Measurements from ENCODE around the gene NTNG2.
A peak's percentile ranks its signal among the peaks of the same experiment; 100 is the strongest.

The NTNG2 gene

DNA sequence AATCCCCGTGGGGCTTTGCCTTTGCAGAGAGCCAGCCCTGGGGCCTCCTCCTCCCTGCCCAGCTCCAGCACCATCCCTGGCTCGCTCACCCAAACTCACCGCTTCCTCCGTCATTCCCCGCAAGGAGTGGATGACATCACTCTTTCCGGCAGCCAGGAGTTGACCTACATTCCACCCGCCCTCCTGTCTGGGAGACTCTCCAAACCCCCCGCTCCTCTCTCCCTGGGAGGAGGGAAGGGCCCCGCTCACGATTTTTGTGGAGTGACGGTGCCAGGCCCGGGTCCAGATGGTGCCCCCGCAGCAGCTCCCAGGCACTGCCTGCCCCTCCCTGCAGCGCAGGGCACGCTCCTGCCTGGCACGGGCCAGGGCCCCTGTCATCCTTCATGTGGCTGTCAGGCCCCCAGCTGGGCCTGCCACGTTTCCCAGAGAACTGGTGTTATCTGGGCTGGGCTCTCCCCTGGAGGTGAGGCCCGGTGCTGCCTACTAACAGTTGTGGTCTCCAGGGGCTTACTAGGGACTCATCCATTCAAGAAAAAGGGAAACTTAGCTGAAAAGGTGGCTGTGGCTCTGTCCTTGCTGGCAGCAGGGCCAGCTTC lies 52.3 kb downstream of the NTNG2 start (continued):
- TF ChIP-seq, protein P1, sequence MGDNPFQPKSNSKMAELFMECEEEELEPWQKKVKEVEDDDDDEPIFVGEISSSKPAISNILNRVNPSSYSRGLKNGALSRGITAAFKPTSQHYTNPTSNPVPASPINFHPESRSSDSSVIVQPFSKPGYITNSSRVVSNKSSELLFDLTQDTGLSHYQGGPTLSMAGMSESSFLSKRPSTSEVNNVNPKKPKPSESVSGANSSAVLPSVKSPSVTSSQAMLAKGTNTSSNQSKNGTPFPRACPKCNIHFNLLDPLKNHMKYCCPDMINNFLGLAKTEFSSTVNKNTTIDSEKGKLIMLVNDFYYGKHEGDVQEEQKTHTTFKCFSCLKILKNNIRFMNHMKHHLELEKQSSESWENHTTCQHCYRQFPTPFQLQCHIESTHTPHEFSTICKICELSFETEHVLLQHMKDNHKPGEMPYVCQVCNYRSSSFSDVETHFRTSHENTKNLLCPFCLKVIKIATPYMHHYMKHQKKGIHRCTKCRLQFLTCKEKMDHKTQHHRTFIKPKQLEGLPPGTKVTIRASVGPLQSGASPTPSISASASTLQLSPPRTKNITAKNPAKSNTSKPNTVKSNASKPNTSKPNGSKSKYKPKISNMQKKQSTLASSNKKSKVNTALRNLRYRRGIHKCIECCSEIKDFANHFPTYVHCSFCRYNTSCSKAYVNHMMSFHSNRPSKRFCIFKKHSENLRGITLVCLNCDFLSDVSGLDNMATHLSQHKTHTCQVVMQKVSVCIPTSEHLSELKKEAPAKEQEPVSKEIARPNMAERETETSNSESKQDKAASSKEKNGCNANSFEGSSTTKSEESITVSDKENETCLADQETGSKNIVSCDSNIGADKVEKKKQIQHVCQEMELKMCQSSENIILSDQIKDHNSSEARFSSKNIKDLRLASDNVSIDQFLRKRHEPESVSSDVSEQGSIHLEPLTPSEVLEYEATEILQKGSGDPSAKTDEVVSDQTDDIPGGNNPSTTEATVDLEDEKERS (tag by site-specific recombination; IDR thresholded peaks at IDR 0.05) = no peak
- peak; percentile 90; the same call in 1 of the 2 replicates for TF ChIP-seq ZNF561 (tag by site-specific recombination; IDR thresholded peaks at IDR 0.05; ENCODE audit: borderline replicate concordance)
- no peak; the same call in 1 of the 2 replicates for TF ChIP-seq SCRT2 (tag by site-specific recombination; IDR thresholded peaks at IDR 0.05)
- no peak for TF ChIP-seq ZNF121 (tag by site-specific recombination; IDR thresholded peaks at IDR 0.05)
- TF ChIP-seq, protein P2, sequence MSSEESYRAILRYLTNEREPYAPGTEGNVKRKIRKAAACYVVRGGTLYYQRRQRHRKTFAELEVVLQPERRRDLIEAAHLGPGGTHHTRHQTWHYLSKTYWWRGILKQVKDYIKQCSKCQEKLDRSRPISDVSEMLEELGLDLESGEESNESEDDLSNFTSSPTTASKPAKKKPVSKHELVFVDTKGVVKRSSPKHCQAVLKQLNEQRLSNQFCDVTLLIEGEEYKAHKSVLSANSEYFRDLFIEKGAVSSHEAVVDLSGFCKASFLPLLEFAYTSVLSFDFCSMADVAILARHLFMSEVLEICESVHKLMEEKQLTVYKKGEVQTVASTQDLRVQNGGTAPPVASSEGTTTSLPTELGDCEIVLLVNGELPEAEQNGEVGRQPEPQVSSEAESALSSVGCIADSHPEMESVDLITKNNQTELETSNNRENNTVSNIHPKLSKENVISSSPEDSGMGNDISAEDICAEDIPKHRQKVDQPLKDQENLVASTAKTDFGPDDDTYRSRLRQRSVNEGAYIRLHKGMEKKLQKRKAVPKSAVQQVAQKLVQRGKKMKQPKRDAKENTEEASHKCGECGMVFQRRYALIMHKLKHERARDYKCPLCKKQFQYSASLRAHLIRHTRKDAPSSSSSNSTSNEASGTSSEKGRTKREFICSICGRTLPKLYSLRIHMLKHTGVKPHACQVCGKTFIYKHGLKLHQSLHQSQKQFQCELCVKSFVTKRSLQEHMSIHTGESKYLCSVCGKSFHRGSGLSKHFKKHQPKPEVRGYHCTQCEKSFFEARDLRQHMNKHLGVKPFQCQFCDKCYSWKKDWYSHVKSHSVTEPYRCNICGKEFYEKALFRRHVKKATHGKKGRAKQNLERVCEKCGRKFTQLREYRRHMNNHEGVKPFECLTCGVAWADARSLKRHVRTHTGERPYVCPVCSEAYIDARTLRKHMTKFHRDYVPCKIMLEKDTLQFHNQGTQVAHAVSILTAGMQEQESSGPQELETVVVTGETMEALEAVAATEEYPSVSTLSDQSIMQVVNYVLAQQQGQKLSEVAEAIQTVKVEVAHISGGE (tag by site-specific recombination; conservative IDR thresholded peaks at IDR 0.05; ENCODE audit: low read depth) = no peak
- no peak for TF ChIP-seq ZNF585B (tag by site-specific recombination; IDR thresholded peaks at IDR 0.05)
- no peak for TF ChIP-seq ZNF837 (tag by site-specific recombination; IDR thresholded peaks at IDR 0.05)
- TF ChIP-seq, protein P3, sequence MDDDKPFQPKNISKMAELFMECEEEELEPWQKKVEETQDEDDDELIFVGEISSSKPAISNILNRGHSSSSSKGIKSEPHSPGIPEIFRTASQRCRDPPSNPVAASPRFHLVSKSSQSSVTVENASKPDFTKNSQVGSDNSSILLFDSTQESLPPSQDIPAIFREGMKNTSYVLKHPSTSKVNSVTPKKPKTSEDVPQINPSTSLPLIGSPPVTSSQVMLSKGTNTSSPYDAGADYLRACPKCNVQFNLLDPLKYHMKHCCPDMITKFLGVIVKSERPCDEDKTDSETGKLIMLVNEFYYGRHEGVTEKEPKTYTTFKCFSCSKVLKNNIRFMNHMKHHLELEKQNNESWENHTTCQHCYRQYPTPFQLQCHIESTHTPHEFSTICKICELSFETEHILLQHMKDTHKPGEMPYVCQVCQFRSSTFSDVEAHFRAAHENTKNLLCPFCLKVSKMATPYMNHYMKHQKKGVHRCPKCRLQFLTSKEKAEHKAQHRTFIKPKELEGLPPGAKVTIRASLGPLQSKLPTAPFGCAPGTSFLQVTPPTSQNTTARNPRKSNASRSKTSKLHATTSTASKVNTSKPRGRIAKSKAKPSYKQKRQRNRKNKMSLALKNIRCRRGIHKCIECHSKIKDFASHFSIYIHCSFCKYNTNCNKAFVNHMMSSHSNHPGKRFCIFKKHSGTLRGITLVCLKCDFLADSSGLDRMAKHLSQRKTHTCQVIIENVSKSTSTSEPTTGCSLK (tag by site-specific recombination; IDR thresholded peaks at IDR 0.05) = no peak
- peak; percentile 70 for TF ChIP-seq KLF16 (tag by site-specific recombination; IDR thresholded peaks at IDR 0.05)
- no peak for TF ChIP-seq ZNF768 (tag by site-specific recombination; IDR thresholded peaks at IDR 0.05)
- TF ChIP-seq ZFP41 (tag by site-specific recombination; IDR thresholded peaks at IDR 0.05; ENCODE audit: borderline replicate concordance) = no peak
- peak; percentile 95 for TF ChIP-seq SP7 (tag by site-specific recombination; IDR thresholded peaks at IDR 0.05)
- TF ChIP-seq, protein P4, sequence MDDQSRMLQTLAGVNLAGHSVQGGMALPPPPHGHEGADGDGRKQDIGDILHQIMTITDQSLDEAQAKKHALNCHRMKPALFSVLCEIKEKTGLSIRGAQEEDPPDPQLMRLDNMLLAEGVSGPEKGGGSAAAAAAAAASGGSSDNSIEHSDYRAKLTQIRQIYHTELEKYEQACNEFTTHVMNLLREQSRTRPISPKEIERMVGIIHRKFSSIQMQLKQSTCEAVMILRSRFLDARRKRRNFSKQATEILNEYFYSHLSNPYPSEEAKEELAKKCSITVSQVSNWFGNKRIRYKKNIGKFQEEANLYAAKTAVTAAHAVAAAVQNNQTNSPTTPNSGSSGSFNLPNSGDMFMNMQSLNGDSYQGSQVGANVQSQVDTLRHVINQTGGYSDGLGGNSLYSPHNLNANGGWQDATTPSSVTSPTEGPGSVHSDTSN (CRISPR knock-in tag; IDR thresholded peaks at IDR 0.05) = peak; percentile 64; the same call in 1 of the 2 replicates
- no peak for TF ChIP-seq ZNF175 (tag by site-specific recombination; IDR thresholded peaks at IDR 0.05)
- TF ChIP-seq EGR2 (tag by site-specific recombination; IDR thresholded peaks at IDR 0.05; ENCODE audit: low read depth) = peak; percentile 69
- peak; percentile 99 for TF ChIP-seq ZIC2 (tag by site-specific recombination; IDR thresholded peaks at IDR 0.05)
- no peak for TF ChIP-seq ZNF670 (tag by site-specific recombination; IDR thresholded peaks at IDR 0.05; ENCODE audit: low read depth)
- no peak for TF ChIP-seq ZNF48 (tag by site-specific recombination; IDR thresholded peaks at IDR 0.05)
- no peak for TF ChIP-seq YY1 (tag by site-specific recombination; IDR thresholded peaks at IDR 0.05)
- no peak for TF ChIP-seq ZNF239 (tag by site-specific recombination; IDR thresholded peaks at IDR 0.05)
- TF ChIP-seq, protein P5, sequence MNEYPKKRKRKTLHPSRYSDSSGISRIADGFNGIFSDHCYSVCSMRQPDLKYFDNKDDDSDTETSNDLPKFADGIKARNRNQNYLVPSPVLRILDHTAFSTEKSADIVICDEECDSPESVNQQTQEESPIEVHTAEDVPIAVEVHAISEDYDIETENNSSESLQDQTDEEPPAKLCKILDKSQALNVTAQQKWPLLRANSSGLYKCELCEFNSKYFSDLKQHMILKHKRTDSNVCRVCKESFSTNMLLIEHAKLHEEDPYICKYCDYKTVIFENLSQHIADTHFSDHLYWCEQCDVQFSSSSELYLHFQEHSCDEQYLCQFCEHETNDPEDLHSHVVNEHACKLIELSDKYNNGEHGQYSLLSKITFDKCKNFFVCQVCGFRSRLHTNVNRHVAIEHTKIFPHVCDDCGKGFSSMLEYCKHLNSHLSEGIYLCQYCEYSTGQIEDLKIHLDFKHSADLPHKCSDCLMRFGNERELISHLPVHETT (tag by site-specific recombination; IDR thresholded peaks at IDR 0.05) = no peak; the same call in 1 of the 2 replicates
- TF ChIP-seq, protein P6, sequence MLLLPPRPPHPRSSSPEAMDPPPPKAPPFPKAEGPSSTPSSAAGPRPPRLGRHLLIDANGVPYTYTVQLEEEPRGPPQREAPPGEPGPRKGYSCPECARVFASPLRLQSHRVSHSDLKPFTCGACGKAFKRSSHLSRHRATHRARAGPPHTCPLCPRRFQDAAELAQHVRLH (tag by site-specific recombination; IDR thresholded peaks at IDR 0.05) = no peak
- no peak for TF ChIP-seq ZNF223 (tag by site-specific recombination; IDR thresholded peaks at IDR 0.05)
- TF ChIP-seq ZNF16 (tag by site-specific recombination; IDR thresholded peaks at IDR 0.05; ENCODE audit: low read depth) = 0 out of 2 replicates have a peak, but pooled peaks have one; percentile 30
- TF ChIP-seq ZNF548 (tag by site-specific recombination; IDR thresholded peaks at IDR 0.05) = no peak
- no peak for TF ChIP-seq ZNF514 (tag by site-specific recombination; IDR thresholded peaks at IDR 0.05)
- TF ChIP-seq BCL11B (tag by site-specific recombination; IDR thresholded peaks at IDR 0.05; ENCODE audit: low read depth) = peak; percentile 25; the same call in 1 of the 2 replicates
- TF ChIP-seq ZNF626 (tag by site-specific recombination; IDR thresholded peaks at IDR 0.05) = no peak
